GM12878 (cell line): Measurements from ENCODE around the gene MMP15. TPM values are rescaled to one million over a fixed set of nuclear protein-coding genes. Genes with fewer than 3 reads are reported as not detected.

ENCODE experiments used
- ATAC-seq: fragments of 200-7000 bp; cut with Tn5 transposase; 3 replicates; pipeline ENCODE4 v1.9.1; 2020; ENCODE audit warnings: mild to moderate bottlenecking, moderate library complexity
- BruUV-seq: library from RNA; stranded (reverse); fragments of 400-500 nt; replicated peaks from 2 replicates; lab custom pipeline; 2021; lab: Mats Ljungman, UMichigan
- CTCF ChIA-PET: fragments of 300-600 bp; sonication (Branson Sonifier 250); formaldehyde crosslinking; extraction: SDS; loops from one replicate; lab custom pipeline; 2021; ENCODE audit warnings: inconsistent platforms; lab: Yijun Ruan, JAX
- POLR2A ChIA-PET: fragments of 350-600 bp; formaldehyde crosslinking; extraction: SDS; loops from one replicate; lab custom pipeline; 2021; ENCODE audit warnings: inconsistent platforms; lab: Charles Lee
- RAD21 ChIA-PET: fragments of 300-600 bp; sonication (Branson Sonifier 250); formaldehyde crosslinking; loops from one replicate; lab custom pipeline; 2023; ENCODE audit warnings: antibody characterized with exemption; ENCODE audit not compliant: unreplicated experiment; lab: Charles Lee
- SMC1A ChIA-PET: fragments of 300-600 bp; sonication (Branson Sonifier 250); formaldehyde crosslinking; loops from one replicate; lab custom pipeline; 2023; ENCODE audit not compliant: unreplicated experiment, uncharacterized antibody; lab: Charles Lee
- DNase-seq: peaks from one replicate; pipeline ENCODE4 v3.0.0-alpha.2; 2011; ENCODE audit warnings: low read depth, low spot score
- FAIRE-seq: peaks from 3 replicates; lab custom pipeline; 2011; peaks lifted over from hg19 to GRCh38; lab: Jason Lieb, UNC
- H2AFZ ChIP-seq: 2 replicates; pipeline ENCODE4 v1.6.0; 2011; ENCODE audit warnings: low read depth, low read length, control low read depth; ENCODE audit not compliant: control insufficient read depth
- H3K27ac ChIP-seq: 2 replicates; pipeline ENCODE4 v1.5.1; 2011; ENCODE audit warnings: control low read depth; ENCODE audit not compliant: control insufficient read depth, insufficient read depth
- H3K27me3 ChIP-seq, 2 experiments: replicated peaks in 1 of 2; 2 replicates each; pipeline versions ENCODE4 v1.6.0 to v1.6.1; 2011; ENCODE audit warnings: low read length in 1 of 2; ENCODE audit not compliant: control insufficient read depth in 2 of 2, insufficient read depth in 2 of 2
- H3K36me3 ChIP-seq, 2 experiments: 2 replicates each; pipeline ENCODE4 v1.5.1; 2011; ENCODE audit warnings: low read length in 1 of 2; ENCODE audit not compliant: control insufficient read depth in 2 of 2, insufficient read depth in 2 of 2
- H3K4me1 ChIP-seq: 2 replicates; pipeline ENCODE4 v1.6.1; 2011; ENCODE audit warnings: mild to moderate bottlenecking, low read length, moderate library complexity, mixed read lengths; ENCODE audit not compliant: control insufficient read depth, insufficient read depth
- H3K4me2 ChIP-seq: 2 replicates; pipeline ENCODE4 v1.6.0; 2011; ENCODE audit warnings: control low read depth; ENCODE audit not compliant: control insufficient read depth, insufficient read depth
- H3K4me3 ChIP-seq: fragments of 200-600 bp; sonication (generic); 2 replicates; pipeline ENCODE4 v1.5.1; 2016
- H3K79me2 ChIP-seq: 2 replicates; pipeline ENCODE4 v1.6.0; 2011; ENCODE audit warnings: low read length; ENCODE audit not compliant: control insufficient read depth, insufficient read depth
- H3K9ac ChIP-seq: 2 replicates; pipeline ENCODE4 v1.8.0; 2011; ENCODE audit warnings: low read length, control low read depth, mixed read lengths; ENCODE audit not compliant: control insufficient read depth, insufficient read depth
- H3K9me3 ChIP-seq: replicated peaks from 3 replicates; pipeline ENCODE4 v1.5.1; 2011; ENCODE audit warnings: mild to moderate bottlenecking, low read length; ENCODE audit not compliant: control insufficient read depth, insufficient read depth
- H4K20me1 ChIP-seq: 2 replicates; pipeline ENCODE4 v1.6.0; 2011; ENCODE audit not compliant: control insufficient read depth, insufficient read depth
- MEF2B ChIP-seq: fragments of 450-650 bp; IDR thresholded peaks from 2 replicates; pipeline ENCODE4 v1.6.1; 2018; ENCODE audit warnings: mild to moderate bottlenecking, moderate library complexity; ENCODE audit not compliant: partially characterized antibody, poor library complexity, severe bottlenecking
- NFXL1 ChIP-seq: fragments of 450-650 bp; IDR thresholded peaks from 2 replicates; pipeline ENCODE4 v1.6.1; 2017; ENCODE audit warnings: antibody characterized with exemption, mild to moderate bottlenecking, borderline replicate concordance
- NR2C2 ChIP-seq: IDR thresholded peaks from 2 replicates; pipeline ENCODE4 v1.6.1; 2011; ENCODE audit warnings: borderline replicate concordance, low read depth; ENCODE audit not compliant: control insufficient read depth, insufficient read length
- POLR2AphosphoS2 ChIP-seq: IDR thresholded peaks from 2 replicates; pipeline ENCODE4 v1.6.1; 2011; ENCODE audit warnings: low read depth, mild to moderate bottlenecking, low read length, improper control_type of control experiment, moderate library complexity
- POU2F2 ChIP-seq: IDR thresholded peaks from 3 replicates; pipeline ENCODE4 v1.6.1; 2011; ENCODE audit warnings: low read depth, mild to moderate bottlenecking, low read length, borderline replicate concordance
- RUNX3 ChIP-seq: IDR thresholded peaks from 2 replicates; pipeline ENCODE4 v1.6.1; 2012; ENCODE audit warnings: low read length, inconsistent platforms
- STAT3 ChIP-seq: IDR thresholded peaks from 2 replicates; pipeline ENCODE4 v1.6.1; 2011; ENCODE audit warnings: low read depth, low read length, improper control_type of control experiment
- TAF1 ChIP-seq: IDR thresholded peaks from 2 replicates; pipeline ENCODE4 v1.6.1; 2011; ENCODE audit warnings: mild to moderate bottlenecking, low read depth, low read length, borderline replicate concordance
- YBX1 ChIP-seq: fragments of 450-650 bp; IDR thresholded peaks from 2 replicates; pipeline ENCODE4 v1.6.1; 2016; ENCODE audit warnings: antibody characterized with exemption
- WGBS: methylation state at CpG from one replicate; pipeline ENCODE4 v1.1.6; 2016; ENCODE audit warnings: low lambda C conversion rate; ENCODE audit not compliant: insufficient replicate concordance, insufficient coverage; ENCODE audit errors: missing lambda C conversion rate; 5-methylcytosine and 5-hydroxymethylcytosine counted together
- in situ Hi-C: fragments of 300-500 bp; cut with MboI; formaldehyde crosslinking; loops from 9 replicates; pipeline ENCODE4 v1.14.3; 2018; ENCODE audit warnings: mixed read lengths
- intact Hi-C: fragments of 100-400 bp; cut with micrococcal nuclease; formaldehyde crosslinking; loops from one replicate; pipeline ENCODE4 v1.14.2; 2022; ENCODE audit not compliant: unreplicated experiment
- polyA plus RNA-seq, 11 experiments: library from polyadenylated mRNA; depleted of rRNA in 4 of 11; unstranded in 6 of 11; stranded (reverse) in 5 of 11; fragments of >200 nt; fragmentation: Nextera tagmentation in 4 of 11; fragmentation: Illumina TruSeq in 1 of 11; extraction: Ambion mirVana in 4 of 11; extraction: Trizol in 1 of 11; gene quantifications; 1 replicate in 1 of 11; 2 replicates in 10 of 11; pipeline versions ENCODE4 v1.2.1 to v1.2.3, GENCODE V29; 2011 to 2016; ENCODE audit warnings: inconsistent platforms in 2 of 11, missing spikeins in 2 of 11, low read depth in 1 of 11
- total RNA-seq, 4 experiments: library from RNA; depleted of rRNA in 3 of 4; stranded (reverse); fragments of >200 nt in 3 of 4; fragmentation: Illumina TruSeq in 1 of 4; extraction: Trizol in 1 of 4; gene quantifications; 2 replicates each; pipeline versions ENCODE4 v1.2.1 to v1.2.3, GENCODE V29; 2013 to 2021
- TF ChIP-seq, protein P1 (sequence below): fragments of 450-650 bp; formaldehyde crosslinking; IDR thresholded peaks from 2 replicates; pipeline ENCODE4 v1.4.0; 2022; ENCODE audit warnings: mild to moderate bottlenecking, moderate library complexity
- TF ChIP-seq, protein P2 (sequence below): fragments of 450-650 bp; IDR thresholded peaks from 2 replicates; pipeline ENCODE4 v1.6.1; 2017; ENCODE audit warnings: mild to moderate bottlenecking, moderate library complexity
- TF ChIP-seq, protein P3 (sequence below): fragments of 450-650 bp; IDR thresholded peaks from 2 replicates; pipeline ENCODE4 v1.6.1; 2018; ENCODE audit warnings: mild to moderate bottlenecking, low read depth, moderate library complexity; ENCODE audit not compliant: partially characterized antibody

Gene MMP15
- total and polyA plus RNA-seq, 10 of the 15 experiments (the other 5 are each of a cell fraction or from before 2014, with no cell fraction given): 0.08 to 0.56 (median 0.10) TPM; not detected in 7

DNA sequence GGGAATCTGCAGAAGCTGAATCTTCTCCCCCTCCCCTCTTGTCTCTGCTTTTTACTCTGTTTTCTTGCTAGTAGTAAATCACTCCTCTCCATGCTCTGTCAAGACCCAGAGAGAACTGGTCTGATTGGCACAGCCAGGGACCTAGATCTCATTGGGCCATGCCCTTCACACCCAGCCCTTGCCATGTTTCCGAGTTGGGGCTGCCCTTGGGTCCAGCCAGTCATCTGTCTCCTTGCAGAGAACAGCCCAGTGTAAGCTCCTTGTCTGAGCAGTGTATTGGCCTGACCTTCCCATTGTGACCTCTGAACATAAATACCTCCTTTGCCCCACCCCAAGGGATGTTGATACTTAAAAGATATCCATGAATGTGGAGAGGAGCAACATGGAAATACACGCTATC, 3.9 kb downstream of the MMP15 start:
- no peaks in the 10 kb centered on the region for H3K79me2 ChIP-seq
- ChIA-PET CTCF (interaction anchor here (0.5 to 2.9 kb wide), 3 partner anchors 68 to 277 kb away, joined by 4 to 13 read pairs (median 6); no protein-coding TSS in a partner anchor), SMC1A (no interaction called here), RAD21 (no interaction called here), POLR2A (no interaction called here)
- no peaks in the 10 kb centered on the region for H3K36me3 ChIP-seq
- ATAC-seq: no peak
- intact Hi-C loops (loop anchor here (10.0 kb wide), 1 partner anchor 165 kb away; the partner anchor contains the start of gene CSNK2A2), in situ Hi-C loops (no loop called here)
- no peaks in the 10 kb centered on the region for H4K20me1 ChIP-seq
- 2% methylated on average over 2 of the region's 2 CpGs for WGBS
- H2AFZ ChIP-seq: no peak overlapping the region
- TF ChIP-seq NFXL1 (no peak), NR2C2 (no peak), POLR2AphosphoS2 (no peak), MEF2B (no peak), TAF1 (no peak), POU2F2 (no peak), RUNX3 (no peak), YBX1 (no peak), STAT3 (no peak)
- TF ChIP-seq, protein P1, sequence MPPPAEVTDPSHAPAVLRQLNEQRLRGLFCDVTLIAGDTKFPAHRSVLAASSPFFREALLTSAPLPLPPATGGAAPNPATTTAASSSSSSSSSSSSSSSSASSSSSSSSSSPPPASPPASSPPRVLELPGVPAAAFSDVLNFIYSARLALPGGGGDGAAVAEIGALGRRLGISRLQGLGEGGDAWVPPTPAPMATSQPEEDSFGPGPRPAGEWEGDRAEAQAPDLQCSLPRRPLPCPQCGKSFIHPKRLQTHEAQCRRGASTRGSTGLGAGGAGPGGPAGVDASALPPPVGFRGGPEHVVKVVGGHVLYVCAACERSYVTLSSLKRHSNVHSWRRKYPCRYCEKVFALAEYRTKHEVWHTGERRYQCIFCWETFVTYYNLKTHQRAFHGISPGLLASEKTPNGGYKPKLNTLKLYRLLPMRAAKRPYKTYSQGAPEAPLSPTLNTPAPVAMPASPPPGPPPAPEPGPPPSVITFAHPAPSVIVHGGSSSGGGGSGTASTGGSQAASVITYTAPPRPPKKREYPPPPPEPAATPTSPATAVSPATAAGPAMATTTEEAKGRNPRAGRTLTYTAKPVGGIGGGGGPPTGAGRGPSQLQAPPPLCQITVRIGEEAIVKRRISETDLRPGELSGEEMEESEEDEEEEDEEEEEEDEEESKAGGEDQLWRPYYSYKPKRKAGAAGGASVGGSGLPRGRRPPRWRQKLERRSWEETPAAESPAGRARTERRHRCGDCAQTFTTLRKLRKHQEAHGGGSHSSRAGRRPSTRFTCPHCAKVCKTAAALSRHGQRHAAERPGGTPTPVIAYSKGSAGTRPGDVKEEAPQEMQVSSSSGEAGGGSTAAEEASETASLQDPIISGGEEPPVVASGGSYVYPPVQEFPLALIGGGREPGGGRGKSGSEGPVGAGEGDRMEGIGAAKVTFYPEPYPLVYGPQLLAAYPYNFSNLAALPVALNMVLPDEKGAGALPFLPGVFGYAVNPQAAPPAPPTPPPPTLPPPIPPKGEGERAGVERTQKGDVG (CRISPR knock-in tag): no peak
- TF ChIP-seq, protein P2, sequence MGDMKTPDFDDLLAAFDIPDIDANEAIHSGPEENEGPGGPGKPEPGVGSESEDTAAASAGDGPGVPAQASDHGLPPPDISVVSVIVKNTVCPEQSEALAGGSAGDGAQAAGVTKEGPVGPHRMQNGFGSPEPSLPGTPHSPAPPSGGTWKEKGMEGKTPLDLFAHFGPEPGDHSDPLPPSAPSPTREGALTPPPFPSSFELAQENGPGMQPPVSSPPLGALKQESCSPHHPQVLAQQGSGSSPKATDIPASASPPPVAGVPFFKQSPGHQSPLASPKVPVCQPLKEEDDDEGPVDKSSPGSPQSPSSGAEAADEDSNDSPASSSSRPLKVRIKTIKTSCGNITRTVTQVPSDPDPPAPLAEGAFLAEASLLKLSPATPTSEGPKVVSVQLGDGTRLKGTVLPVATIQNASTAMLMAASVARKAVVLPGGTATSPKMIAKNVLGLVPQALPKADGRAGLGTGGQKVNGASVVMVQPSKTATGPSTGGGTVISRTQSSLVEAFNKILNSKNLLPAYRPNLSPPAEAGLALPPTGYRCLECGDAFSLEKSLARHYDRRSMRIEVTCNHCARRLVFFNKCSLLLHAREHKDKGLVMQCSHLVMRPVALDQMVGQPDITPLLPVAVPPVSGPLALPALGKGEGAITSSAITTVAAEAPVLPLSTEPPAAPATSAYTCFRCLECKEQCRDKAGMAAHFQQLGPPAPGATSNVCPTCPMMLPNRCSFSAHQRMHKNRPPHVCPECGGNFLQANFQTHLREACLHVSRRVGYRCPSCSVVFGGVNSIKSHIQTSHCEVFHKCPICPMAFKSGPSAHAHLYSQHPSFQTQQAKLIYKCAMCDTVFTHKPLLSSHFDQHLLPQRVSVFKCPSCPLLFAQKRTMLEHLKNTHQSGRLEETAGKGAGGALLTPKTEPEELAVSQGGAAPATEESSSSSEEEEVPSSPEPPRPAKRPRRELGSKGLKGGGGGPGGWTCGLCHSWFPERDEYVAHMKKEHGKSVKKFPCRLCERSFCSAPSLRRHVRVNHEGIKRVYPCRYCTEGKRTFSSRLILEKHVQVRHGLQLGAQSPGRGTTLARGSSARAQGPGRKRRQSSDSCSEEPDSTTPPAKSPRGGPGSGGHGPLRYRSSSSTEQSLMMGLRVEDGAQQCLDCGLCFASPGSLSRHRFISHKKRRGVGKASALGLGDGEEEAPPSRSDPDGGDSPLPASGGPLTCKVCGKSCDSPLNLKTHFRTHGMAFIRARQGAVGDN: no peak
- TF ChIP-seq, protein P3, sequence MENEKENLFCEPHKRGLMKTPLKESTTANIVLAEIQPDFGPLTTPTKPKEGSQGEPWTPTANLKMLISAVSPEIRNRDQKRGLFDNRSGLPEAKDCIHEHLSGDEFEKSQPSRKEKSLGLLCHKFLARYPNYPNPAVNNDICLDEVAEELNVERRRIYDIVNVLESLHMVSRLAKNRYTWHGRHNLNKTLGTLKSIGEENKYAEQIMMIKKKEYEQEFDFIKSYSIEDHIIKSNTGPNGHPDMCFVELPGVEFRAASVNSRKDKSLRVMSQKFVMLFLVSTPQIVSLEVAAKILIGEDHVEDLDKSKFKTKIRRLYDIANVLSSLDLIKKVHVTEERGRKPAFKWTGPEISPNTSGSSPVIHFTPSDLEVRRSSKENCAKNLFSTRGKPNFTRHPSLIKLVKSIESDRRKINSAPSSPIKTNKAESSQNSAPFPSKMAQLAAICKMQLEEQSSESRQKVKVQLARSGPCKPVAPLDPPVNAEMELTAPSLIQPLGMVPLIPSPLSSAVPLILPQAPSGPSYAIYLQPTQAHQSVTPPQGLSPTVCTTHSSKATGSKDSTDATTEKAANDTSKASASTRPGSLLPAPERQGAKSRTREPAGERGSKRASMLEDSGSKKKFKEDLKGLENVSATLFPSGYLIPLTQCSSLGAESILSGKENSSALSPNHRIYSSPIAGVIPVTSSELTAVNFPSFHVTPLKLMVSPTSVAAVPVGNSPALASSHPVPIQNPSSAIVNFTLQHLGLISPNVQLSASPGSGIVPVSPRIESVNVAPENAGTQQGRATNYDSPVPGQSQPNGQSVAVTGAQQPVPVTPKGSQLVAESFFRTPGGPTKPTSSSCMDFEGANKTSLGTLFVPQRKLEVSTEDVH: no peak
- H3K4me1 ChIP-seq: no peaks in the 10 kb centered on the region; the same call in 1 of the 2 replicates
- DNase-seq: no peak
- FAIRE-seq: no peak
- H3K4me2 ChIP-seq: no peak overlapping the region
- H3K4me3 ChIP-seq: no peak overlapping the region
- BruUV-seq: no TSS peak
- no peak overlapping the region for H3K9ac ChIP-seq
- no peak overlapping the region for H3K27ac ChIP-seq
- peaks cover 11 to 13% of the 10 kb centered on the region in 2 experiments for H3K27me3 ChIP-seq
- H3K9me3 ChIP-seq: no peaks in the 10 kb centered on the region
